ENCODE measurements around the gene PDE4A.

Gene PDE4A

GRCh38 chr19:10416380-10417257 lies 3.7 kb upstream of the PDE4A start:
- peak overlapping the region; percentile 65 for H3K4me3 Mint-ChIP-seq
- peak overlapping the region; percentile 92 for H3K27ac Mint-ChIP-seq
- no peaks in the 10 kb centered on the region for H3K9me3 Mint-ChIP-seq
- peaks cover 40% of the 10 kb centered on the region for H3K36me3 Mint-ChIP-seq
- ATAC-seq (peak; percentile 69), DNase-seq (ENCODE audit: low spot score in 2 of 2) (peak; percentile 98 to 99)
- peaks cover 54% of the 10 kb centered on the region for H3K4me1 Mint-ChIP-seq

GRCh38 chr19:10417541-10418234 lies 2.6 kb upstream of the PDE4A start:
- Mint-ChIP-seq H3K36me3 (peaks cover 38% of the 10 kb centered on the region), H3K4me3 (peak overlapping the region; percentile 81), H3K27ac (no peak overlapping the region), H3K9me3 (no peaks in the 10 kb centered on the region), H3K4me1 (peaks cover 61% of the 10 kb centered on the region)
- DNase-seq (ENCODE audit: low spot score in 2 of 2), result peak in 1 of 2 donors; percentile 63
- no peak for ATAC-seq

GRCh38 chr19:10418235-10418484 lies 2.2 kb upstream of the PDE4A start:
- Mint-ChIP-seq H3K36me3 (peaks cover 38% of the 10 kb centered on the region), H3K4me1 (peaks cover 63% of the 10 kb centered on the region), H3K4me3 (peak overlapping the region; percentile 81), H3K27ac (peak overlapping the region; percentile 90), H3K9me3 (no peaks in the 10 kb centered on the region)
- DNase-seq (ENCODE audit: low spot score in 2 of 2) (no peak), ATAC-seq (no peak)

- H3K4me1 Mint-ChIP-seq, result peaks cover 68% of the 10 kb centered on the region
- DNase-seq (ENCODE audit: low spot score in 2 of 2), result peak in 1 of 2 donors; percentile 58
- H3K4me3 Mint-ChIP-seq, result peak overlapping the region; percentile 81
Measured at GRCh38 chr19:10418485-10419199, 1.7 kb upstream of the PDE4A start.

GRCh38 chr19:10419200-10419645 lies 1.1 kb upstream of the PDE4A start:
- peaks cover 74% of the 10 kb centered on the region for H3K4me1 Mint-ChIP-seq
- ATAC-seq (no peak), DNase-seq (ENCODE audit: low spot score in 2 of 2) (peak; percentile 42 to 75)
- peak overlapping the region; percentile 81 for H3K4me3 Mint-ChIP-seq
- peak overlapping the region; percentile 90 for H3K27ac Mint-ChIP-seq
- peaks cover 44% of the 10 kb centered on the region for H3K36me3 Mint-ChIP-seq
- H3K9me3 Mint-ChIP-seq, result no peaks in the 10 kb centered on the region

More at GRCh38 chr19:10418485-10419199, 1.7 kb upstream of the PDE4A start:
- ATAC-seq, result no peak
- Mint-ChIP-seq H3K9me3 (no peaks in the 10 kb centered on the region), H3K36me3 (peaks cover 43% of the 10 kb centered on the region), H3K27ac (peak overlapping the region; percentile 90)

- peak; percentile 43 for ATAC-seq
- Mint-ChIP-seq H3K36me3 (peaks cover 47% of the 10 kb centered on the region), H3K4me1 (peaks cover 80% of the 10 kb centered on the region), H3K4me3 (peak overlapping the region; percentile 81), H3K27ac (peak overlapping the region; percentile 90), H3K9me3 (no peaks in the 10 kb centered on the region)
- peak; percentile 56 to 84 for DNase-seq (ENCODE audit: low spot score in 2 of 2)
Measured at GRCh38 chr19:10419646-10420443, 493 bp upstream of the PDE4A start.

GRCh38 chr19:10421240-10422045 lies 1.1 kb downstream of the PDE4A start:
- peaks cover 54% of the 10 kb centered on the region for H3K36me3 Mint-ChIP-seq
- ATAC-seq, result no peak
- DNase-seq (ENCODE audit: low spot score in 2 of 2), result peak in 1 of 2 donors; percentile 67
- peaks cover 80% of the 10 kb centered on the region for H3K4me1 Mint-ChIP-seq
- peak overlapping the region; percentile 79 for H3K27ac Mint-ChIP-seq
- H3K4me3 Mint-ChIP-seq, result peak overlapping the region; percentile 81
- H3K9me3 Mint-ChIP-seq, result no peaks in the 10 kb centered on the region

- peaks cover 48% of the 10 kb centered on the region for H3K36me3 Mint-ChIP-seq
- DNase-seq (ENCODE audit: low spot score in 2 of 2), result no peak
- H3K4me3 Mint-ChIP-seq, result peak overlapping the region; percentile 81
Measured at GRCh38 chr19:10422046-10422461, 1.7 kb downstream of the PDE4A start.

GRCh38 chr19:10422846-10423245 lies 2.5 kb downstream of the PDE4A start:
- DNase-seq (ENCODE audit: low spot score in 2 of 2), result no peak
- Mint-ChIP-seq H3K27ac (no peak overlapping the region), H3K9me3 (no peaks in the 10 kb centered on the region), H3K4me1 (peaks cover 84% of the 10 kb centered on the region), H3K36me3 (peaks cover 45% of the 10 kb centered on the region), H3K4me3 (peak overlapping the region; percentile 81)
- ATAC-seq, result no peak

More at GRCh38 chr19:10422046-10422461, 1.7 kb downstream of the PDE4A start:
- H3K9me3 Mint-ChIP-seq, result no peaks in the 10 kb centered on the region
- H3K4me1 Mint-ChIP-seq, result peaks cover 80% of the 10 kb centered on the region
- ATAC-seq, result no peak
- peak overlapping the region; percentile 79 for H3K27ac Mint-ChIP-seq

- peak; percentile 61 to 83 for DNase-seq (ENCODE audit: low spot score in 2 of 2)
- H3K9me3 Mint-ChIP-seq, result no peaks in the 10 kb centered on the region
- ATAC-seq, result peak; percentile 19
- peak overlapping the region; percentile 94 for H3K27ac Mint-ChIP-seq
- peaks cover 54% of the 10 kb centered on the region for H3K36me3 Mint-ChIP-seq
- peaks cover 86% of the 10 kb centered on the region for H3K4me1 Mint-ChIP-seq
- peak overlapping the region; percentile 81 for H3K4me3 Mint-ChIP-seq
Measured at GRCh38 chr19:10424011-10424637, 3.8 kb downstream of the PDE4A start.

GRCh38 chr19:10427169-10427568 lies 6.8 kb downstream of the PDE4A start:
- Mint-ChIP-seq H3K4me3 (peak overlapping the region; percentile 81), H3K4me1 (peaks cover 94% of the 10 kb centered on the region), H3K27ac (peak overlapping the region; percentile 87), H3K36me3 (peaks cover 55% of the 10 kb centered on the region), H3K9me3 (no peaks in the 10 kb centered on the region)
- DNase-seq (ENCODE audit: low spot score in 2 of 2) (no peak), ATAC-seq (no peak)

- Mint-ChIP-seq H3K27ac (peak overlapping the region; percentile 87), H3K4me1 (peaks cover 91% of the 10 kb centered on the region), H3K36me3 (peaks cover 57% of the 10 kb centered on the region), H3K9me3 (no peaks in the 10 kb centered on the region), H3K4me3 (peak overlapping the region; percentile 81)
- no peak for DNase-seq (ENCODE audit: low spot score in 2 of 2)
- ATAC-seq, result no peak
Measured at GRCh38 chr19:10428996-10429381, 8.7 kb downstream of the PDE4A start.

GRCh38 chr19:10430505-10431253 lies 10.3 kb downstream of the PDE4A start:
- ATAC-seq, result no peak
- H3K27ac Mint-ChIP-seq, result peak overlapping the region; percentile 95

More at GRCh38 chr19:10430505-10431253, 10.3 kb downstream of the PDE4A start:
- peak in 1 of 2 donors; percentile 65 for DNase-seq (ENCODE audit: low spot score in 2 of 2)
- Mint-ChIP-seq H3K9me3 (no peaks in the 10 kb centered on the region), H3K4me1 (peaks cover 85% of the 10 kb centered on the region), H3K36me3 (peaks cover 55% of the 10 kb centered on the region), H3K4me3 (peak overlapping the region; percentile 81)

Measured in stimulated activated effector memory CD8-positive, alpha-beta T cell treated with anti-CD3 and anti-CD28 coated beads, Interleukin-12 subunit alpha, Interleukin-12 subunit beta, amount 100 ng/mL, for 72 hours (primary cell).